HG03460 (cell line): ENCODE data around the gene POTEI.
"Not testable (repeated sequence)": the region's sequence is repeated elsewhere in the genome, so short reads cannot be mapped to it uniquely, and the experiment has no call there.

Experiments
- ATAC-seq: cut with Tn5 transposase; IDR thresholded peaks from one replicate; pipeline ENCODE4 v1.9.1; 2021; ENCODE audit not compliant: unreplicated experiment

The POTEI gene

GRCh38 chr2:130491073-130491472, 18.1 kb downstream of the POTEI start:
- ATAC-seq, result not testable (repeated sequence)

- ATAC-seq, result not testable (repeated sequence)
Observed at GRCh38 chr2:130455413-130455812, 53.7 kb downstream of the POTEI start.

GRCh38 chr2:130454712-130455083, 54.4 kb downstream of the POTEI start:
- not testable (repeated sequence) for ATAC-seq

- ATAC-seq, result not testable (repeated sequence)
Observed at GRCh38 chr2:130453955-130454711, 55.0 kb downstream of the POTEI start.

GRCh38 chr2:130452897-130453296, 56.2 kb downstream of the POTEI start:
- ATAC-seq, result not testable (repeated sequence)

- not testable (repeated sequence) for ATAC-seq
Observed at GRCh38 chr2:130451823-130452222, 57.3 kb downstream of the POTEI start.

GRCh38 chr2:130451278-130451677, 57.9 kb downstream of the POTEI start:
- not testable (repeated sequence) for ATAC-seq

- not testable (repeated sequence) for ATAC-seq
Observed at GRCh38 chr2:130450366-130450765, 58.8 kb downstream of the POTEI start.

- ATAC-seq, result peak; percentile 62
Observed at GRCh38 chr2:130427631-130428030, 81.5 kb downstream of the POTEI start.

GRCh38 chr2:130418845-130419244, 90.3 kb downstream of the POTEI start:
- ATAC-seq, result not testable (repeated sequence)

- ATAC-seq, result not testable (repeated sequence)
Observed at GRCh38 chr2:130416693-130417092, 92.4 kb downstream of the POTEI start.
